ENCODE measurements around the gene AKAP6.

Gene AKAP6

GRCh38 chr14:32404784-32405573 is 75.9 kb downstream of the AKAP6 start:
- no peak overlapping the region for H3K4me3 ChIP-seq
- H3K27ac ChIP-seq = no peak overlapping the region
- no peak for TF ChIP-seq CTCF (IDR thresholded peaks at IDR 0.05)
- no peak for DNase-seq (ENCODE audit: low spot score)

- Histone ChIP-seq H3K4me3 (no peak overlapping the region), H3K27ac (no peak overlapping the region)
- no peak for DNase-seq (ENCODE audit: low spot score)
- TF ChIP-seq CTCF (IDR thresholded peaks at IDR 0.05) = no peak
These were observed 76.8 kb downstream of the AKAP6 start for GRCh38 chr14:32405856-32406255.

DNA sequence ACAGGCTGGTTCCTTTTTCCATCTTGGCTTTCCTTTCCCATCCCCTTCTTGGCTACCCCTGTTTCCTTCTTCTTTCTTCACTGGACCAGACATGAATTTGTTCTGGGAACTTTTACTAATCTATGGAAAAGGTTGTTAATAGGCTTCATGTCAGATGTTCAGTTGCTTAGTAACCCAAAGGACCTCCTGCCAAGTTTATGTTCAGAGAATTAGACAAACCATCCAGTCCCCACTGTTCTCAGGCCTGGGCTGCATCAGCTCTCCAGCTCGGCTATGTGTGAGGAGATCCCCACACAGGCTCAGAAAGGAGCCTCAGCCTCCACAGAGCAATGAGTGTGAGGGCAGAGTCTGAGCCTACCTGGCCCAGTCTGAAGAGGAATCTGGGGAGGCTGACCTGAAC is 78.0 kb downstream of the AKAP6 start:
- H3K27ac ChIP-seq = no peak overlapping the region
- no peak for TF ChIP-seq CTCF (IDR thresholded peaks at IDR 0.05)
- no peak overlapping the region for H3K4me3 ChIP-seq
- DNase-seq (ENCODE audit: low spot score) = no peak

DNA sequence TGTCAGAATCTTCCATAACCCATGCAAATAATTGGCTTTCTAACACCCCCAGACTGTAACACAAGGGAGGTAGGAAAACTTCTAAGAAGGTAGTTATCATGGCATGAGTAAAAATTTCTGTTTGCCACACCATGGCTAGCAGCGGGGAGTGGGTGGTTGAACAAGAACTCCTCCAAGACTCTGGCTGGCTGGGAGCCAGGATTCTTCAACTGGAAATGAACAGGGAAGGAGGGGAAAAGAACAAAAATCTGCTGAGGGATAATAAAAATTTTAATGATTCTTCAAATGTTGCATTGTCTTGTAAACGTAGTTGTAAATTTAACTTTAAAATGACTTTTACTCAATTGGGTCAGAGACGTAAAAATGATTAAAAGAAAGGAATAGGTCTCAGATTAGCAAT is 78.9 kb downstream of the AKAP6 start:
- DNase-seq (ENCODE audit: low spot score) = no peak
- no peak overlapping the region for H3K4me3 ChIP-seq
- TF ChIP-seq CTCF (IDR thresholded peaks at IDR 0.05) = no peak
- no peak overlapping the region for H3K27ac ChIP-seq

- DNase-seq (ENCODE audit: low spot score) = no peak
- H3K4me3 ChIP-seq = no peak overlapping the region
- no peak overlapping the region for H3K27ac ChIP-seq
- no peak for TF ChIP-seq CTCF (IDR thresholded peaks at IDR 0.05)
These were observed 83.0 kb downstream of the AKAP6 start for GRCh38 chr14:32412103-32412502.

DNA sequence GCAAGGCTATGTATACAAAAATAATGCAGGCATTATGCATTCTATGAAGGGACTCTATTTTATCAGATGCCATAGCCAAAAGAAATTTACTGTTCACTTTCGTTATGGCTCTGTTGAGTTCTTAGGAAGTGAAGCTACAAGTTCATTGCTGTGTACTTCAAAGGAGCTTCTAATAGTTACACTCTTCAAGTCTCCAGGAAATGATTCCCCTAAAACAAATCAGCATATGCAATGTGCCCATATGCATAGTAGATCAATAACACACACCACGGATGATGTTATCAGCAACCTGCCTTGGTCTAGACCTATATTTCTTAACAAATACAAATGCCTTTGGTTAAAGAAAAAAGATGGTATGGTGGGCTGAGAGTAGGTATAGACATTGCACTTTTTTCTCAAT is 83.4 kb downstream of the AKAP6 start:
- Histone ChIP-seq H3K4me3 (no peak overlapping the region), H3K27ac (no peak overlapping the region)
- TF ChIP-seq CTCF (IDR thresholded peaks at IDR 0.05) = no peak
- DNase-seq (ENCODE audit: low spot score) = no peak

DNA sequence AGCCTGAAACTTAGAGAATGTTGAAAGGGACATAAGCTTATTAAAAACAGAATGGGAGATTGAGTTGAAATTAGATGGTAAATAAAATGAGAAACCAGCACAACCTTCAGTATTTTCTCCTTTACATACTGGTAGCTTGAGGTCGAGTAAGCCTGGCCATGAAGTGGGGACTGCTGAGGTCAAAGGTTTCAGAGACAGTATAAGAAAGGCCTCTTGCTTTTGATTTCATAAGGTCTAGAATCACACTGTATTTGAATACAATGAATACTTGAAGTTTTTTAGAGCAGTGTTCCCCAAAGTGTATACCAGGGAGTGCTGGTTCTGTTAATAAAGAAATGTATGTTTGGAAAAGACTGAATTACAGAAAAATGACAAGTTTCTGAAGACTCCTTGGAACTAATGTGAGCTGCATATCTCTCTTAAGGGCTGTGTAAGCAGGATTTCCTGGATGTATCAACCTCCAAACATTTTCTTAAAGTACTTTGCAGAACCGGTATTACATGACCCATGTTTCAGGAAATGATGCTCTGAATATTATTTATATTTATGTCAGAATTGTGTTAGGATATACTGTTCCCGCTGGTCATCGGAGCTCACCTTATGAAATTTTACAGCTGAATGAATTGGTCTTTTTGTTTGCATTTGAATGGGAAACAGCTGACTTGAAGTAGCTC is 85.0 kb downstream of the AKAP6 start:
- Histone ChIP-seq H3K27ac (no peak overlapping the region), H3K4me3 (no peak overlapping the region)
- no peak for DNase-seq (ENCODE audit: low spot score)
- no peak for TF ChIP-seq CTCF (IDR thresholded peaks at IDR 0.05)

Measured in coronary artery (tissue), 2 donors.